NAMALWA (cell line): ENCODE data around the gene AGPAT3.
"Not testable (repeated sequence)": the region's sequence is repeated elsewhere in the genome, so short reads cannot be mapped to it uniquely, and the experiment has no call there.

Source experiments
- DNase-seq: peaks from one replicate; pipeline ENCODE4 v3.0.0-alpha.2; 2015; ENCODE audit warnings: low spot score

Gene AGPAT3

DNA sequence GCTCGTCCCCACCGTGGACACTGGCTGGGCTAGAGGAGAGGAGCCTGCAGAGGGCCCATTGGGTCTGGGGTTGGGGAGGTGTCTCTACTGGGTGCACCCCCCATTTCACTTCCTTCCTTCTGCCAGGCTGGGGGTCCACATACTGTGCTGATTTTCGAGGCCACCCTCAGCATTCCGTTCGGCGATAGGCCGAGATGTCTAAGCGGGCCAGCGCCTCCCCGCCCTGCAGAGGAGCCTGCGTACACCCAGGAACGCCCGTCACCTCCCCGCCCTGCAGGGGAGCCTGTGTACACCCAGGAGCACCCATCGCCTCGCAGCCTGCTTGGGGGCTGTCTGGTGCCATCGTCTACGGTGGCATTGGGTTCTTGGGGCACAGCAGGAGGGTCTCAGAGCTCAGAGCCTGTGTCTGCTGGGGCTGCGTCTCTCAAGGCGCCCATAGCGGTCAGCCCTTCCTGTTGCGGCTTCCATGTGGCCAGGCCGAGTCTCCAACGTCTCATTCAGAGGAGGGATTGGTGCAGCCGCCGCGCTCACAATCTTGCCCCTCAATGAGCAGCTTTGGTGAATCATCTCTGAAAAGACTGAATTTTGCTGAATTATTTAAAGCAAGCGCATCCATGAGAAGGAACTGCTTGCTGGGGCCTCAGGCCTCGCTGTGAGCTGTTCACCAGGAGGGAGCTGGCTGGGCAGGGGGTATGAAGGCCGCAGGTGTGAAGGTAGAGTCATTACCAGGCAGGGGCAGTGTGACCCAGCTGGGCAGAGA lies 30.7 kb upstream of the AGPAT3 start:
- DNase-seq: no peak

DNA sequence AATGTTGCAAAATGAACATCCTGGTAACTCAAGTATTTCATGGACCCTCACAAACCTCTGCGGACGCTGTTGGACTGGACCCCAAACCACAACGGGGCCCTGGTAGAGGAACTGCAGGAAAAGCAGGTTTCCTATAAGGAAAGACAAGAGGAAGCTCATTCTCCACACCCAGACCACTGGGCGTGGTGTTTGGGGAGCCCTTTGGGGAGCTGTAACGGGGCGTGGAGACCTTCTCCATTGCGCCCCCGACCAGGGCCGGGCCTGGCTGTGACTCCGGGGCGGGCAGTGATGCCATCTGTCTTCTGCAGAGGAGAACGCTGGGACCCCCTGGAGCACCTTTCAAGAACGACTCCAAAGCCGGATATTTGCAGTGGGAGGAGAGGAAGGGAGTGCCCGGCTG lies 30.0 kb upstream of the AGPAT3 start:
- DNase-seq: no peak

DNA sequence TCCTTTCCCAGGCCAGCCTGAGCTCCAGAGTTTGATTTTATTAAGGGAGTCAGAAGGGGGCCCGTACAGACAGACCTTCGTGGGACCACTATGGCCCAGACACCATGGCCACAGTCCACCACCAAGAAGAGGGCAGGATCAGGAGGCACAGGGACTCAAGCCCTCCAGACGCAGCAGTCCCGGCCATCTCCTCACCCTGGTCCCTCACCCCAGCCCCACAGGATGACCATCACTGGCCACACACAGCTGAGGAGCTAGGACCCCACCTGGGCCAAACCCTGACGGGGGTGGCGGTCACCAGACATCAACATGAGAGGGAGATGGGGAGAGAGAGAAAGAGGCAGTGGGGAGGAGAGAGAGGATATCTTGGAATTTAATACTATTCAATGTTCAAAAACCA lies 29.2 kb upstream of the AGPAT3 start:
- DNase-seq: no peak

DNA sequence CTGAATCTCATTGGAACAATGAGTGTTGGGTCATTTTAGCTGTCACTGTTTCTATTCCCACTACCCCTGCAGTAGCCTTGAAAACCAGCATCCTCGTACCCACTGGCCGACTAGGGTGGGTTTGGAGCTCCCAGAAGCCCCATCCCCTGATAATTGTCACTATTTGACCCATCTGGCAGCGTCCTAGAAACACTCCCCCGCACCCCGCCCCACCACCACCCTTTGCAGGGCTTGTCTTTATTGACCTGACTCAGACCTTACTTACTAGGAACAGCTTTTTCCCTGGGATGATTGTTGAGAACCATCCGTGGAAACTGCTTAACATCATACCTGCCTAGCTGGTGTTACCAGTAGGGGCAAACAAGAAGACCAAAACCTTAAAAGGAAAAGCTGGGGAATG lies 28.4 kb upstream of the AGPAT3 start:
- no peak for DNase-seq

DNA sequence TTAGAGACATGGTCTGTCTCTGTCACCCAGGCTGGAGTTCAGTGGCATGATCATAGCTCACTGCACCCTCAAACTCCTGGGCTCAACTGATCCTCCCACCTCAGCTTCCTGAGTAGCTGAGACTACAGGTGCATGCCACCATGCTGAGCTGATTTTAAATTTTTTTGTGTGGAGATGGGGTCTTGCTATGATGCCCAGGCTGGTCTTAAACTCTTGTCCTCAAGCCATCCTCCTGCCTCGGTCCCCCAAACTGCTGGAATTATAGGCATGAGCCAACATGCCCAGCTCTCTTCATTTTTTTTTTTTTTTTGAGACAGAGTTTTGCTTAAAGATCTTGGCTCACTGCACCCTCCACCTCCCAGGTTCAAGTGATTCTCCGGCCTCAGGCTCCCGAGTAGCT lies 24.8 kb upstream of the AGPAT3 start:
- no peak for DNase-seq

DNA sequence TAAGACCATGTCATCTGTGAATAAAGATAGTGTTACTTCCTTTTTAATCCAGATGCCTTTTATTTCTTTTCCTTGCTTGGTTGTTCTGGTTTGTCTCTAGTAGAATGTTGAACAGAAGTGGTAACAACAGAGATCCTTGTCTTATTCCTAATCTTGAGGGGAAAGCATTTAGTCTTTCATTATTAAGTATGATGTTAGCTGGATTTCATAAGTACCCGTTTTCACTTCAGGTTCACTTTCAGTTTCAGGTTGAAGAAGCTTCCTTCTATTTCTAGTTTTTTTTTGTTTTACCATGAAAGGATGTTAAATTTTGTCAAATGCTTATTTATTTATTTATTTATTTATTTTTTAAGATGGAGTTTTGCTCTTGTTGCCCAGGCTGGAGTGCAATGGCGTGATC lies 22.3 kb upstream of the AGPAT3 start:
- DNase-seq: peak; percentile 56

DNA sequence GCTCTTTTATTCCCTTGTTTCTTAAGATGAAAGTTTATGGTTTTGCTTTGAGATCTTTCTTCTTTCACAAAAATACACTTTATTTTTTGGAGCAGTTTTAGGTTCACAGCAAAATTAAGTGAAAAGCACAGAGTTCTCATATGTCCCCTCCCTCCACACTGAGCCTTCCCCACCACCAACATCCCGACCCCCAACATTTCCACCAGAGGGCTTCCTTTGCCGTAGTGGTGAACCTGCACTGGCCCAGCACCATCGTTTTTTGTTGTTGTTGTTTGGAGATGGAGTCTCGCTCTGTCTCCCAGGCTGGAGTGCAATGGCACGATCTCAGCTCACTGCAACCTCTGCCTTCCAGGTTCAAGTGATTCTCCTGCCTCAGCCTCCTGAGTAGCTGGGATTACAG lies 20.1 kb upstream of the AGPAT3 start:
- not testable (repeated sequence) for DNase-seq

DNA sequence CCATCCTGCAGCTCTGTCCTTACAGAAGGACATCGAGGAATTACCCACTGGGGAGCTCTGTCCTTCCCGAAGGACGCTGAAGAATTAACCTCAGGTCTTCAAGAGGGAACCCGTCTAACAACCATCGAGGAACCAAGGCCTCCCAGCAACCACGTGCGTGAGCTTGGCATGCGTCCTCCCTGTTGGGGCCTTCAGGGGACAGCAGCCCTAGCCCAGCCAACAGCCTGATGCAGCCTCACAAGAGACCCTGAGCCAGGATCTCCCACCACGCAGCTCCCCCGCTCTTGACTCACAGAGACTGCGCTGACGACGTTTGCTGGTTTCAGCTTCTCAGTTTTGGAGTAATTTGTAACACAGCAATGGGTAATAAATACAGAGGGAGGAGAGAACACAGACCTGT lies 19.6 kb upstream of the AGPAT3 start:
- no peak for DNase-seq

DNA sequence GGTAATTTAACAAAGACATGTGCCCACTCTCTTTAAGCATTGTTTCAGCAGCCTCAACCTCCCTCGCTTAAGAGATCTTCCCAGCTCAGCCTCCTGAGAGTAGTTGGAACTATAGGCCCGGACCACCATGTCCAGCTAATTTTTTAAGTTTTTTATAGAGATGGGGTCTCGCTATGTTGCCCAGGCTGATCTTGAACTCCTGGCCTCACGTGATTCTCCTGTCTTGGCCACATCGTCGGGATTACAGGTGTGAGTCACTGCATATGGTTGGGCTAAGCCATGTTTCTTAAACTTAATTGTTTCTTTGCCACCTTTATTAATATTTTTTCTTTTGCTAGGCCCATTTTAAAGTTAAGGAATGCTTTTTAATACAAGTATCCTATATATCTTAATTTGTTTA lies 18.6 kb upstream of the AGPAT3 start:
- DNase-seq: no peak

DNA sequence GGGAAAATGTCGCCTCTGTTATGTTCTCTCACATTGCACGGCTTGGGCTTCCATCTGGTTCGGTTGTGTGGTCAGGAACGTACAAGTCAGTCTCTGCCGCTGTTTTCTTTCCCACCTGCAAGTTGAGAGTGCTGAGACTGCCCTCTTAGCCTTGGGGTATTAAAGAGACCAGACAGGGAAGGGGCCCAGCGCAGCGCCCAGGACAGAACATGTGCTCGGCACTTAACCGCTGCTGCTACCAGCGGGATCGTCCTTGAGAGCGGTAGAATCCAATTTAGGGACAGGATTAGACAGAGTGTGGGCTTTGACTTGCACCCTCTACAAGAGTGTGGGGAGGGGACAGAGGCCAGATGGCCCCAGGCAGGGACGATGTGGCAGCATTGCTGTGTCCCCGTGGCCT lies 17.7 kb upstream of the AGPAT3 start:
- DNase-seq: no peak

DNA sequence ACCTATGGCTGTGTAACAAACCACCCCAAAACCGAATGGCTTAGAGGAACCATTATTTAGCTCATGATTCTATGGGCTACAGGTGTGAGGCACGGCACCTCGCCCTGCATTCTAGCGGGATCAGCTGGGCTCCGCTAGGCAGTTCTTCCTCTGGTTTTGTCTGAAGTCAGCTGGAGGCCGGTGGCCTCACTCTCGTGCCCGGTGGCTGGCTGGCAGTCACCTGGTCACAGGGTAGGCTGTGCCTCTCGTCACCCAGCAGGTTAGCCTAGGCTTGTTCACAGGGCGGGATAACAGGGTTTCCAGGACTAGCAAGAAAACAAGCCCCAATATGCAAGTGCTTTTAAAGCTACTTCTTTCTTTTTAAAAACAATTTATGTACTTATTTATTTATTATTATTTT lies 16.3 kb upstream of the AGPAT3 start:
- DNase-seq: no peak

DNA sequence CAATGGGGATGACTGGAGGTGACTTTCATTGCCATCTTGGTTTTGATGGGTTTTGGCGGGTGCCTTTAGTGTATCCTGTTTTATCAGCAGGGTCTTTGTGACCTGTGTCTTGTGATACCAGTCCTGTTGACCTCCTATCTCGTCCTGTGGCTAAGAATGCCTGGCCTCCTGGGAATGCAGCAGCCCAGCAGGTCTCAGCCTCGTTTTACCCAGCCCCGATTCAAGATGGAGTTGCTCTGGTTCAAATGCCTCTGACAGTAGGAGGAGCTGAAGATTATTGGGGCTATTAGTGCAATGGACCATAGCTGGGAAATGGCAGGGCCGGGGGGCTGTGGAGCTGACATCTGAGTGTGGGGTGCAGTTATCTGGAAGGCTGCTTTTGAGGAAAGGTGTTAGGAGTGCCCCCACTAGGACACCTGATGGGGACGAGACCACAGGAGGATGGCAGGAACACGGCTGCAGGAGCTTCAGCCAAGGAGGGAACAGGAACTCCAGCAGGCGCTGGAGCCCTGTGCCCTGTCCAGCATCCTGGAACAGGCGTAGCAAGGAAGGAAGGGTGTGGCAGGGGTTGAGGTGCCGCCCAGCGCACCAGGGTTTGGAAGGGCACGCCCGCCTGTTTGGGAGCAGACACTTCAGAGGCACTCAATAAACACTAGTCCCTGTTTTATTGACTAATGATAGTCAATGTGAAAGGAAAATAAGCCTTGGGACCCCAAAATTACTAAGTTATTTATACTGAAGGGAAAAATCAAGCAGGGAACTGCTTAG lies 15.3 kb upstream of the AGPAT3 start:
- no peak for DNase-seq

DNA sequence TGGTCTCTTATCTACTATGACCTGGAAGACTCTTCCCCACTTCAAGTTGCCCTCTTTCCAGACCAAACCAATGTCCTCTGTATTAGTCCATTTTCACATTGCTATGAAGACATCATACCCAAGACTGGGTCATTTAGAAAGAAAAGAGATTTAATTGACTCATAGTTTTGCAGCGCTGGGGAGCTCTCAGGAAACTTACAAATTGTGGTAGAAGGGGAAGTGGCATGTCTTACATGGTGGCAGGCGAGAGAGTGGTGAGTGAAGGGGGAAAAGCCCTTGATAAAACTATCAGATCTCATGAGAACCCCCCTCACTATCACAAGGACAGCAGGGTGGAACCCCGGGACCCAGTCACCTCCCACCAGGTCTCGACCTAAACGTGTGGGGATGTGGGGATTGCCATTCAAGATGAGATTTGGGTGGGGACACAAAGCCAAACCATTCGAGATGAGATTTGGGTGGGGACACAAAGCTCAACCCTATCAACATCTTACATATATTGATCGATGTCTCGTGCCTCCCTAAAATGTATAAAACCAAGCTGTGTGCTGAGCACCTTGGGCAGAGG lies 14.2 kb upstream of the AGPAT3 start:
- DNase-seq: no peak

DNA sequence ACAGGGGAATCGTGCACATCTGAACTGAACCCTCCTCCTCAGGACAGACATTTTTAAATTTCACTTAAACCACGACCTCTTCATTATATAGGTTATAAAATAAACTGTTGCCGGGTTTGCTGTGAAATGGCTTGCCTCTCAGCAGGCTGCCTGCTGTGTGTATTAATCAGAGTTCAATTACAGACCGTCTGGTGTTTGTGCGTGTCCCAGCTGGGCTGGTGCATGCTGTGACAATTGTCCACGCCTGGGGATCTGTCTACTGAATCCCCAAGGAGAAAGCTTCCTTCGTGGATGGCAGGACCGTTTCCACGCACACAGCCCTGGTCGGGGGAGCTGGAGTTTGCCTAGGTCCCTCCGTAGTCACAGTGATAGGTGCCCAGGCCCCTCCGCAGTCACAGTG lies 13.4 kb upstream of the AGPAT3 start:
- no peak for DNase-seq

DNA sequence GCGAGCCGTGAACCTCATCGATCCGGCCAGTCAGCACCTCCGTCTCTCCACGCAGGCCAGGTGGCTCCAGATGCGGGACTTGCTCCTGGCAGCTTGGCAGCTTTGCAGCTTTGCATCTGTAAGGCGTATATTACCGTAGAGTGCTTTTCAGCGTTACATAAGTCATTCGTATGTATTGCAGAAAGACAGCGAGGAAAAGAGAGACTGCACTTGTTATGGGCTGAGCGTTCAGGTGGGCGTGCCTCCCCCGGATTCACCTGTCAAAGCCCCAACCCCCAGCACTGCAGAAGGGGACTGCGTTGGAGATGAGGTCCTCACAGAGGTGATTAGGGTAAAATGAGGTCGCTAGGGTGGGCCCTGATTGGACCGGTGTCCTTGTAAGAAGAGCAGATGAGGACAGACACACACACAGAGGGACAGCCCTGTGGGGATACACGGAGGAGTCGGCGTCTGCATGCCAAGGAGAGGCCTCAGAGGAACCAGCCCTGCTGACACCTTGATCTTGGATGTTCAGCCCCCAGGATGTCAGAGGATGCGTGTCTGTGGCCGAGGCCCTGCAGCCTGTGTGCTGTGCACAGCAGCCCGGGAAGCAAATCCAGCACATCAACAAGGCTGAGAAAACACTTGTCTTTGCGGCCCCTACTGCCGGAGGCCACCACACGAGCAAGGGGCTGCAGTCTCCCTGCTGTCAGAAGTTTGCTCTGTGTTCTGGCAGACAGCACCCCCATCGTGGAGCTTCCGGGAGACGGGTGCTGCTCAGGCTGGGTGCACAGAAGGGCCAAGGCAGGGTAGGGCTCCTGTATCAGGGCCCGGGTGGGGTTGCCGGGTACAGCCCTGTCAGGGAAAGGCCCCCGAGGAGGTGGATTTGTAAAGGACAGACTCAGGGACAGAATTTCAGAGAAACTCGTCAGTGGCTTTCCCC lies 10.9 kb upstream of the AGPAT3 start:
- no peak for DNase-seq

DNA sequence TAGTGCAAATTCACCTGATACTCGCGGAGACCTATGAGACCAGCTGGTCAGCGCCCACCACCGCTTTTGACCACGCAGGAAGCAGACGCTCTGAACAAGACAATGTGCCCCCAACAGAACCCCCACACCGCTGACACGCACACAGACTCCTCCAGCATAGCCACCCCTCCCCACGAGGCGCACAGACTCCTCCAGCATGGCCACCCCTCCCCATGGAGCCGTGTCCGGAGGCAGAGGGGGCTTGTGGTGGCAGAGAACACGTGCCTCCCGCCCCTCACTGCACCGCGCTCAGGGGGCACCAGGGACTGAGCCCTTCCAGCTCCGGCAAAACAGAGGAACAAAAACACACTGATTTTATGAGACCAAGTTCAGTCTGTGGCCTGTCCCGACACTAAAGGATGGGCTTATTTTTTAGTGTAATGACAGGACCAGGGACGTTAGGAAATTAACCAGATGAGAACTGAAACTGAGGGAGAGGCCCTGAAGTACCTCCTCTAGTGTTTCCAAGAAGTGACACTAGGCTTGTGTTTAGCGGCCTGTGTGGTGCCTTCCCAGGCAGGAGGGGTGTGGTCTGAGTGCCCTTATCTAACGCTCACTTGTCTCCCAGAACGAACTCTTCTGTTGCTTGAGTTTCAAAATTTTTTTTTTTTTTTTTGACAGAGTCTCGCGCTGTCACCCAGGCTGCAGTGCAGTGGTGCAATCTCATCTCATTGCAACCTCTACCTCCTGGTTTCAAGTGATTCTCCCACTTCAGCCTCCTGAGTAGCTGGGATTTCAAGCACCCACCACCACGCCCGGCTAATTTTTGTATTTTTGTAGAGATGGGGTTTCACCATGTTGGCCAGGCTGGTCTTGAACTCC lies 10.0 kb upstream of the AGPAT3 start:
- DNase-seq: peak; percentile 34

DNA sequence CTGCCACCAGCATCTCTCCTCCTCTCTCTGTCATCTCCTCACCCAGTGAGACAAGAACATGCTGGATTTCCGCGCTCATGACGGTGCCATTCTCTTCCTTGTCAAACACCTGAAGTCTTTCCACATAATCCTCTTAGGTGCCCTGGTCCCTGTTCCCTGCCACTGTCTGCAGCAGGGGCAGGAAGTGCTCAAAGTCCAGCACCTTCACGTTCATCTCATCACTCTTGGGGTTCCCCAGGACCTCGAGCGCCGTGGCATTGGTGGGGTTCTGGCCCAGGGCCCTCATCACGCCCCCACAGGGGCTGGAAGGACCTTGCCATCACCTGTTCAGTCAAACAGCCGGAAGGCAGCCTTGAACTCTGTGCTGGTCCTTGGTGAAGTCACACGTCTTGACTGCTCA lies 9.1 kb upstream of the AGPAT3 start:
- DNase-seq: no peak

DNA sequence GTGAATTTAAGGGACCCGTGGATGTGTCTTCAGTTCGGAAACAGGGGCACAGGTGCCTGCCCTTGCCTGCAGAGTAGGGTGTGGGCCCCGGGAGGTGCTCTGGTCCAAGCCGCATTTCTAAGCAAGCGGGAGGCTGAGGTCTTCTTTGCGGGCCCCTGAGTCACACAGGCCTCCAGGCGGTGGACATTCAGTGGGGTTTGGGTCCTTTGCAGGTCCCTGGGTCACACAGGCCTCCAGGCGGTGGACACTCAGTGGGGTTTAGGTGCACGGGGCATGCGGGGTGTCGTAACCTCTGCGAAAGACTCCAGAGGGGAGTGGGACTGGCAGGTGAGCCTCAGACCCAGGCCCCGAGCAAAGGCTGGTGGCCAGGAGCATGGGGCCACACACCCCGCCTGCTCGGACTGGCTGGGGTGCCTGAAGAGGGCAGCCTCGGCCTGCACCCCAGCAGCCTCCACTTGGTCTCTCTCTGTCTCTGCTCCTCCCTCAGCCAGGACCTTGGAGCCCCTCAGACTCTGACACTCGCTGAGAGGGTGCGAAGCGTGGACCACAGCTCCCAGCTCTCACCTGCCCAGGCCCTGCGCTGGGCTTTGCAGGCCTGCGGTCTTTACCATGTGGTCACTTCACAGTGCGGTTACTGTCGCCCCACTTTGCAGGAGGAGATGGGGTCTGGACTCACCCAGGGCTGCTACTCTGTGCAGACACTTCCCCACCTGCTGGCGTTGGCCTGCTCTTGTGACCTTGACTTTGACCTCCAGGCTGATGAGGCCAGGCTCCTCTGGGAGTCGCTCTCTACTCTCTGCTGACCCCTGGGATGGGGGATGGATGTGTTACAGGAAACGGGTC lies 6.0 kb upstream of the AGPAT3 start:
- DNase-seq: no peak

DNA sequence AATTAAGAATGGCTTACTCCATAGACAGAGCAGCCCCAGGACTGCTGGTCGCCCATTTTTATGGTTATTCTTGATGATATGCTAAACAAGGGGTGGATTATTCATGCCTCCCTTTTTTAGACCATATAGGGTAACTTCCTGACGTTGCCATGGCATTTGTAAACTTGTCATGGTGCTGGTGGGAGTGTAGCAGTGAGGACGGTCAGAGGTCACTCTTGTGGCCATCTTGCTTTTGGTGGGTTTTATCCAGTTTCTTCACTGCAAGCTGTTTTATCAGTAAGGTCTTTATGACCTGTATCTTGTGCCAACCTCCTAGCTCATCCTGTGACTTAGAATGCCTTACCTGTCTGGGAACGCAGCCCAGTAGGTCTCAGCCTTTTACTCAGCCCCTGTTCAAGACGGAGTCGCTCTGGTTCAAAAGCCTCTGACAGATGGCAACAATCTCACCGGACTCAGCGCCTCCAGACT lies 5.2 kb upstream of the AGPAT3 start:
- no peak for DNase-seq

DNA sequence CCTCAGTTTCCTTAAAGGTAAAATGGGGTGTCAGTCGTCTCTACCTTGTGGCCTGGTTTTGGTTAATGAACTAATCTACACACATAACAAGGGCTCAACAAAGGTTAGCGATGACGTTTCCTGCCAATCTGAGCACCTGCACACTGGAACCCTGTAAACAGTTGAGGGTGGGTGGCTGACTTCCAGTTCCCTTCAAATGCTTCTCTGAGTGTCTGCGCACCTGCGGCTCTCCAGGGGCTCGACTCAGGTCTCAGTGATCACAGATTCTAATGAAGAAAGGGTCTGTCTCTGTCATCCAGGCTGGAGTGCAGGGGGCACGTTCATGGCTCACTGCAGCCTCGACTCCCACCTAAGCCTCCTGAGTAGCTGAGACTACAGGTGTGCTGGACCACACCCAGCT lies 3.3 kb upstream of the AGPAT3 start:
- DNase-seq: peak; percentile 65
